Mammary epithelial cell (primary cell): ENCODE data around the gene ATP5IF1.

Experiments used
- EZH2 ChIP-seq: IDR thresholded peaks from 2 replicates; pipeline ENCODE4 v1.6.1; 2012; ENCODE audit warnings: low read length, inconsistent platforms, borderline replicate concordance
- TF ChIP-seq, protein P1 (sequence below), 2 donors: IDR thresholded peaks in 1 of 2; conservative IDR thresholded peaks in 1 of 2; 2 replicates each; pipeline ENCODE4 v1.5.1; 2011 to 2012; ENCODE audit warnings: inconsistent platforms in 2 of 2, low read length in 2 of 2, mild to moderate bottlenecking in 2 of 2, control low read depth in 1 of 2, low read depth in 1 of 2; ENCODE audit not compliant: insufficient read depth in 1 of 2; ENCODE audit errors: extremely low read depth in 1 of 2

DNA sequence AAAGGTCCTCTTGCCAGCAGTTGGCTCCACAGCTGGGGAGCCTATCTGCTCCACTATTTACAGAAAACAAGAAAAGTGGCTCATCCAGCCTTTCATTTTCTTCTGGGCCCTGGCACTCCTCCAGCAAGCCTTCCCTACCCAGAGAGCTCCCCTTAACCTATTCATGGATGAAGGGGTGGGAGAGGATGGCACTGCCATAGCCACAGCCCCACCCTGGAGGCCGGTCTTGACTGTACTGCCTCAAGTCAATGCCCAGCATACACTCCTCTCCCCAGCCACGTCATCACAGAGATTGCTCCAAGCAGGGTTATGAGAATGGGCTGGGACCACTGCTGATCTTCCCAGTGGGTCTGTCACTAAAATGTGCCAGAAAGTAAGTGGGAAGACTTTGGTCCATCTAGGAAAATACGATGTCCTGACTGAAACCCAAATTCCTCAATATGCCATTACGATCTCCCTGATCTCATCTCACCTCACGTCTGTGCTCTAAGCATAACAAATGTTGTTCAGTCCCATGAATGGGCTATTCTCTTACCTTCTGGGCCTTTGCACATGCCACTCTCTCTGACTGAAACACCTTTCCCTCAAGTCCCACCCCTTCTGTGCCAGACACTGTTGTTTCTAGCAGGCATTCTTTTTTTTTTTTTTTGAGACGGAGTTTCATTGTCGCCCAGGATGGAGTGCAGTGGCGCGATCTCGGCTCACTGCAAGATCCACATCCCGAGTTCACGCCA, 38.1 kb upstream of the ATP5IF1 start:
- TF ChIP-seq EZH2 = no peak
- TF ChIP-seq, protein P1, sequence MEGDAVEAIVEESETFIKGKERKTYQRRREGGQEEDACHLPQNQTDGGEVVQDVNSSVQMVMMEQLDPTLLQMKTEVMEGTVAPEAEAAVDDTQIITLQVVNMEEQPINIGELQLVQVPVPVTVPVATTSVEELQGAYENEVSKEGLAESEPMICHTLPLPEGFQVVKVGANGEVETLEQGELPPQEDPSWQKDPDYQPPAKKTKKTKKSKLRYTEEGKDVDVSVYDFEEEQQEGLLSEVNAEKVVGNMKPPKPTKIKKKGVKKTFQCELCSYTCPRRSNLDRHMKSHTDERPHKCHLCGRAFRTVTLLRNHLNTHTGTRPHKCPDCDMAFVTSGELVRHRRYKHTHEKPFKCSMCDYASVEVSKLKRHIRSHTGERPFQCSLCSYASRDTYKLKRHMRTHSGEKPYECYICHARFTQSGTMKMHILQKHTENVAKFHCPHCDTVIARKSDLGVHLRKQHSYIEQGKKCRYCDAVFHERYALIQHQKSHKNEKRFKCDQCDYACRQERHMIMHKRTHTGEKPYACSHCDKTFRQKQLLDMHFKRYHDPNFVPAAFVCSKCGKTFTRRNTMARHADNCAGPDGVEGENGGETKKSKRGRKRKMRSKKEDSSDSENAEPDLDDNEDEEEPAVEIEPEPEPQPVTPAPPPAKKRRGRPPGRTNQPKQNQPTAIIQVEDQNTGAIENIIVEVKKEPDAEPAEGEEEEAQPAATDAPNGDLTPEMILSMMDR (conservative IDR thresholded peaks at IDR 0.05 in 1 of 2, IDR thresholded peaks at IDR 0.05 in 1 of 2; ENCODE audit: extremely low read depth in 1 of 2, insufficient read depth in 1 of 2, low read depth in 1 of 2, low read length in 2 of 2) = no peak
